Subcutaneous abdominal adipose tissue (tissue), 5 donors: ENCODE data around the gene DST.
A peak's percentile ranks its signal among the peaks of the same experiment; 100 is the strongest.

Source experiments
- H3K27ac ChIP-seq: one replicate; pipeline ENCODE4 v1.7.0; 2013; ENCODE audit warnings: low read depth, mild to moderate bottlenecking, inconsistent platforms, low read length, moderate library complexity
- H3K27me3 ChIP-seq, 5 donors: one replicate each; pipeline ENCODE4 v1.7.0; 2013; ENCODE audit warnings: low read length in 5 of 5, inconsistent platforms in 1 of 5; ENCODE audit not compliant: control insufficient read depth in 5 of 5, insufficient read depth in 4 of 5
- H3K36me3 ChIP-seq, 5 donors: one replicate each; pipeline ENCODE4 v1.7.0; 2013; ENCODE audit warnings: low read length in 5 of 5; ENCODE audit not compliant: control insufficient read depth in 5 of 5, insufficient read depth in 5 of 5
- H3K4me1 ChIP-seq, 5 donors: one replicate each; pipeline ENCODE4 v1.7.0; 2013; ENCODE audit warnings: low read length in 5 of 5, mild to moderate bottlenecking in 3 of 5, moderate library complexity in 1 of 5; ENCODE audit not compliant: control insufficient read depth in 5 of 5, insufficient read depth in 5 of 5
- H3K4me3 ChIP-seq, 5 donors: one replicate each; pipeline ENCODE4 v1.7.0; 2013; ENCODE audit warnings: low read length in 5 of 5, low read depth in 1 of 5
- H3K9ac ChIP-seq, 5 donors: one replicate each; pipeline ENCODE4 v1.7.0; 2013; ENCODE audit warnings: low read length in 5 of 5, mild to moderate bottlenecking in 4 of 5, moderate library complexity in 3 of 5
- H3K9me3 ChIP-seq, 5 donors: one replicate each; pipeline ENCODE4 v1.7.0; 2013; ENCODE audit warnings: low read length in 5 of 5; ENCODE audit not compliant: control insufficient read depth in 5 of 5
- donor health status: healthy.
- donor health status: healthy.
- donor health status: healthy.
- donor health status: healthy.
- donor health status: healthy.

The DST gene

DNA sequence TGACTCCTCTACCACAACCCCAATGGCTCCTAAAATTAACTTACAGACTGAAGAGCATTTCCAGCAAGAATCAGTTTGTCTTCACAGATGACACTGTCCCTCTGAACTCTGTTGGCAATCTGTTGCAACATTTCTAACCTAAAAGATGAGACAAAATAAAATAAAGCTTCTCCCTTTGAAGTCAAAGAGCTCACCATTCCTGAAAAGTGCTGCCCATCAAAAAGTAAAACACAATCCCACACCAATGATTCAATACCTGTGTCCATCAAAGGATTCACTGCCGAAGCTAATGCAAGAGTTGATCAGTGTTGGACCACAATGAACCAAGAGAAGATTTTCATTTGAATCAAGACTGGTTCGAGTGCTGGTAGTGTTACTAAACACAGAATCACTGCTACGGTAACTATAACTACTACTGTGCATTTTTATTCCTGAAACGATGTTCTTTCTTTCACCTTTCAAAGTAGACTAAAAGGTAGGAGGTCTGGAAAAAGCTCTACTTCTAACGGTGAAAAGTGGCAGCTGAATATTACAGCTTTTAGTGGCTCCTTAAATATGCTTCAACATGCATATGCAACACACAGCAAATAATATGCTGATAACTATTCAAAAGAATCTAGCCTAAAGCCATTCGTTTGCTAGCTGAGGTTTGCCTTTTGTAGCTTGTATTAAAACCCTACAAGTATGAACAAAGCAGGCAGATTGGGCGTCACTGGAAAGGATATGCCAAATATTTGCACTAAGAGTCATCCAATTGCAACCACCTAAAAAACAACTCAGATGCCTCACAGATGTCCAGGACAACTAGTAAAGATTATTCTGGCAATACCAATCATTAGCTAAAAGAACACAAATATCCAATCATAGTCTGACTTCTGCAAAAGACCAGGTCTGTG is at the start of gene DST:
Gene DST (minus strand): TSS at position 524 of the 896 bp plus-strand sequence.
- Histone ChIP-seq H3K9me3 (no peaks in the 10 kb centered on the region), H3K4me1 (peaks cover 0 to 12% (median 0%) of the 10 kb centered on the region in 5 donors), H3K27me3 (no peaks in the 10 kb centered on the region), H3K36me3 (peaks cover 13 to 47% (median 35%) of the 10 kb centered on the region in 5 donors), H3K4me3 (no peak within 1 kb of the TSS), H3K27ac (peak within 1 kb of the TSS; percentile 25), H3K9ac (no peak within 1 kb of the TSS)

- H3K9me3 ChIP-seq: no peaks in the 10 kb centered on the region
- peaks cover 0 to 35% (median 27%) of the 10 kb centered on the region in 5 donors for H3K4me1 ChIP-seq
- no peaks in the 10 kb centered on the region for H3K36me3 ChIP-seq
- H3K9ac ChIP-seq: peak overlapping the region in 1 of 5 donors; percentile 87
- peak overlapping the region; percentile 7 to 60 (median 50) for H3K4me3 ChIP-seq
- no peaks in the 10 kb centered on the region for H3K27me3 ChIP-seq
- H3K27ac ChIP-seq: peak overlapping the region; percentile 95
Measured at GRCh38 chr6:56691814-56692213, 49.1 kb upstream of the DST start.

DNA sequence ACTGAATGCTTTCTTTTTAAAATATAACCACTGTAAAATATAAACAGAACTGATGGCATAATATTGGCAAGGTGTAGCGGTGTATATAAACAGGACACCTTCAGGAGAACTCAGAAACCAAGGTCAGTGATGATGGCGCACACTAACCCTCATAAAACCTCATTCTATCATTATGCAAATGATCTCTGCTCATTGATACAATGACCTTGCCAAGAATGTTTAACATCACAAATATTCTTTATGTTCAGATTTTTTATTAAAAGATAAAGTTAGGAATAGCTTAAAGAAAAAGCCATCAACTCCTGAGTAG is 48.6 kb upstream of the DST start:
- no peaks in the 10 kb centered on the region for H3K27me3 ChIP-seq
- H3K4me1 ChIP-seq: peaks cover 0 to 35% (median 27%) of the 10 kb centered on the region in 5 donors
- H3K36me3 ChIP-seq: no peaks in the 10 kb centered on the region
- H3K4me3 ChIP-seq: peak overlapping the region in 2 of 5 donors; percentile 23 to 50
- no peak overlapping the region for H3K27ac ChIP-seq
- H3K9me3 ChIP-seq: no peaks in the 10 kb centered on the region
- H3K9ac ChIP-seq: no peak overlapping the region

DNA sequence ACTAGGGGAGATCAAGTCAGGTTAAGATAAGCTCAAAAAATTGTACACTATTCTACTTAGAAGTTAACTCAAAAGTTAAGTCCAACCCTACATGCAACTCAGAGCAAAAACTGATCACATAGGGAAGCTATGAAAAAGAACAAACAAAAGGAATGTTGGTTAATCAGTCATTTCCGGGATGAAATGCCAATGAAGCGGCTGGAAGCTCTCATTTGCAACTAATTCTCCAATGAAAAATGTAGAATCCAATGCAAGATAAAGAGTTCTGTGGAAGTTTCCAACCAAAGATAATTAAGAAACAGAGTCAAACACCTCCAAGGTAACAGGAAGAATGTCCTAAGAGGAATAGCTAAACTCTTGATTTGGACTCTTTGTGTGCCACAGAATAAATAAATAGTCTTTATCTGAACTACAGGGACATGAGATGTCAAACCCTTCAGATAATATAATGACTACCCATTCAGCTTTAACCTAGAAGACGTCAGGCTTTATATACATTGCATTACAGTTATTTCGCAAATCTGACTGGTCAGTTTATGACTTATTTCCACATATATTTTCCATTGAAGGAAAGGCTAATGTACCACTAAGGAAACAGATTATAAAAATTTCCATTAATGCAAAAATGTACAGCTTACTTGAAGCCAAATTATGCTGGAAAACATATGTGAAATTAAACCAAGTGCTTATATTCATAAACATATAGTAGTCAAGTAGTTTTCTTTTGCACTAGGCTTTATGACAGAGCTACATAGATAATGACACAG is 48.0 kb upstream of the DST start:
- no peak overlapping the region for H3K27ac ChIP-seq
- H3K9ac ChIP-seq: no peak overlapping the region
- peaks cover 0 to 35% (median 27%) of the 10 kb centered on the region in 5 donors for H3K4me1 ChIP-seq
- H3K9me3 ChIP-seq: no peaks in the 10 kb centered on the region
- H3K4me3 ChIP-seq: peak overlapping the region in 4 of 5 donors; percentile 23 to 37 (median 28)
- H3K36me3 ChIP-seq: no peaks in the 10 kb centered on the region
- H3K27me3 ChIP-seq: no peaks in the 10 kb centered on the region

DNA sequence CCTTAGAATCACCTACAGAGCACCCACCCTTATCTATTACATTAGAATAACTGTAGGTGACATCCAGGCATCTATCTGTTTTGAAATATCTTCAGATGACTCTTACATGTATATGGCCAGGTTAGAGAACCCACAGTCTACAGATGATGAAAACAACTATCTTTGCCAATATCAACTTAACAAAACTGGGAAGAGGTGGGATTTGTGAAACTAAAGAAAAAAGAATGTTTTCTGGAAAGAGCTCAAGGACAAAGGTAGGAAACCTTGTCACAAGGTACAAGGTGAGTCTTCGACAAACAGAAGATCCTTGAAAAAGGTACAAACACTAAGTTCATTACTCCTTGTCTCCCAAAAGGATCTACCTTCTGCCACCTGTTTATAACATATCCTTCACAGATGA is 47.0 kb upstream of the DST start:
- Histone ChIP-seq H3K4me3 (no peak overlapping the region), H3K27ac (no peak overlapping the region), H3K9ac (no peak overlapping the region), H3K4me1 (peaks cover 0 to 35% (median 27%) of the 10 kb centered on the region in 5 donors), H3K9me3 (no peaks in the 10 kb centered on the region), H3K27me3 (no peaks in the 10 kb centered on the region), H3K36me3 (no peaks in the 10 kb centered on the region)

DNA sequence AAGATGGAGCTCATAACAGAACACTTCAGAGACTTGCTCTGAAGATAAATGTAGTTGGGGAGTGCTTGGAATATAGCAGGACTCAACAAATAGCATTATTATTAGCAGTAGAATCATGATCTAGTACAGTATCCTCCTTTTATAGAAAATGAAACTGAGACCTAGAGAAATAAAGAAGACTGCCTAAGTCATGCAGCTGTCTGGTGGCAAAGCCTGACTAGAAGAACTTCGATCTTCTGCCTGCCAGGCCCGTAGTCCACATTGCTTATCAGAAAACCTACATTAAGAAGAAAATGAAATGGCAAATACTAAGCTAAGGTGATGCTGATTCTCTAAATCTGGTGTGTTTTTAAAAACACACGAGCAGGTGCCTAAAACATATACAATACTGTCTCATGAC is 46.4 kb upstream of the DST start:
- no peaks in the 10 kb centered on the region for H3K27me3 ChIP-seq
- peak overlapping the region in 1 of 5 donors; percentile 22 for H3K4me3 ChIP-seq
- no peaks in the 10 kb centered on the region for H3K9me3 ChIP-seq
- peaks cover 0 to 35% (median 27%) of the 10 kb centered on the region in 5 donors for H3K4me1 ChIP-seq
- no peak overlapping the region for H3K9ac ChIP-seq
- H3K27ac ChIP-seq: no peak overlapping the region
- H3K36me3 ChIP-seq: no peaks in the 10 kb centered on the region

DNA sequence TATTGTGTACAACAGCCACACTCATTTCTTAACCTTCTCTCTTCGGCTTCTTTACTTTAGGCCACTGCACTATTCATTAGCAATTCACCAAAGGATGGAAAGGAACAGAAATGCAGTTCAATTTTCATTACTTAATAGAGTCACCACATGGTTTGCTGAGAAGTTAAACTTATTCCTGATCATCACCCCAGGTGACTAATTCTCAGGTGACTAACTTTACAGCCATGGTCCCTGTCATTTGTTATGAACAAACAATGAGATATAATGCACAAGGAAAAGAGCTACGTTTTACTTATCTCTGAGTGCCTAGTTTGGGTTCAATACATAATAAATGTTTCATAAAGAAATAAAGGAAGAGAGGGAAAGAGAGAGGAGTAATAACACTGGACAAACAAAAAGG is 45.8 kb upstream of the DST start:
- Histone ChIP-seq H3K36me3 (no peaks in the 10 kb centered on the region), H3K4me1 (peaks cover 0 to 34% (median 28%) of the 10 kb centered on the region in 5 donors), H3K9me3 (no peaks in the 10 kb centered on the region), H3K9ac (no peak overlapping the region), H3K4me3 (no peak overlapping the region), H3K27me3 (no peaks in the 10 kb centered on the region), H3K27ac (no peak overlapping the region)

DNA sequence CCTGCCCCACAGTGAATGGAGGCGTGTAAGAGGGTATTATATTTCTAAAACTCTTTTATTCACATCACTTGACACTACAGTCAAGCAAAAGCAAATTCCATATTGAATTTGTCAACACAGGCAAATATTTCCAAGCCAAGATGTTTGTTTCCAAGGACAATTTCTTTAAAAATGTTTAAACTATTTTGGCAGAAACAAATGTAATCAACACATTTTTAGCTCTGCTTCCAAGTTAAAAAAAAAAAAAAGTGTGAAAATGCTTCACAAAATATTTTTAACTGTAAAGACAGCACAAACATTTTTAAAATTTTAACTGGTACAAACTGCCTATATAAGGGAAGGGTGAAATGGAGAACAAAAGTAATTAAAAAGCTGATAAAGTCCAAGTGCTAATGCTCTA is 44.9 kb upstream of the DST start:
- Histone ChIP-seq H3K27me3 (no peaks in the 10 kb centered on the region), H3K9ac (no peak overlapping the region), H3K4me3 (no peak overlapping the region), H3K27ac (no peak overlapping the region), H3K9me3 (no peaks in the 10 kb centered on the region), H3K36me3 (no peaks in the 10 kb centered on the region), H3K4me1 (peaks cover 0 to 31% (median 25%) of the 10 kb centered on the region in 5 donors)

GRCh38 chr6:56686429-56686828 is 43.7 kb upstream of the DST start:
- H3K4me1 ChIP-seq: peaks cover 0 to 21% (median 16%) of the 10 kb centered on the region in 5 donors
- no peak overlapping the region for H3K9ac ChIP-seq

DNA sequence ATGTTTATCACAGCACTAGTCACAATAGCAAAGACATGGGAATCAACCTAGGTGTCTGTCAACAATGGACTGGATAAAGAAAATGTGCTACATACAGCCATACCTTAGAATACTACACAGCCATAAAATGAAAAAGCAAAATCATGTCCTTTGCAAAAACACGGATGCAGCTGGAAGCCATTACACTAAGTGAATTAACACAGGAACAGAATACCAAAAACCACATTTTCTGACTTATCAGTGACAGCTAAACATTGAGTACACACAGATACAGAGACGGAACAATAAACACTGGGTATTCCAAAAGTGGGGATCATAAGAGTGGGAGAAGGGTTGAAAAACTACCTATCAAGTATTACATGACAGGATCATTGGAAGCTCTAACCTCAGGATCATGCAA is 43.3 kb upstream of the DST start:
- Histone ChIP-seq H3K36me3 (no peaks in the 10 kb centered on the region), H3K27me3 (no peaks in the 10 kb centered on the region), H3K4me3 (no peak overlapping the region), H3K9ac (no peak overlapping the region), H3K9me3 (no peaks in the 10 kb centered on the region), H3K27ac (no peak overlapping the region), H3K4me1 (peaks cover 0 to 17% (median 14%) of the 10 kb centered on the region in 5 donors)

More at GRCh38 chr6:56686429-56686828, 43.7 kb upstream of the DST start:
- Histone ChIP-seq H3K9me3 (no peaks in the 10 kb centered on the region), H3K36me3 (no peaks in the 10 kb centered on the region), H3K27me3 (no peaks in the 10 kb centered on the region), H3K4me3 (no peak overlapping the region), H3K27ac (no peak overlapping the region)
